ENCODE results near the gene UTS2R. TPM values are rescaled to one million over a fixed set of nuclear protein-coding genes. Genes with fewer than 3 reads are reported as not detected.
A peak's percentile ranks its signal among the peaks of the same experiment; 100 is the strongest.

The UTS2R gene
- total and polyA plus RNA-seq, 2 donors: 0.07 to 0.33 TPM

DNA sequence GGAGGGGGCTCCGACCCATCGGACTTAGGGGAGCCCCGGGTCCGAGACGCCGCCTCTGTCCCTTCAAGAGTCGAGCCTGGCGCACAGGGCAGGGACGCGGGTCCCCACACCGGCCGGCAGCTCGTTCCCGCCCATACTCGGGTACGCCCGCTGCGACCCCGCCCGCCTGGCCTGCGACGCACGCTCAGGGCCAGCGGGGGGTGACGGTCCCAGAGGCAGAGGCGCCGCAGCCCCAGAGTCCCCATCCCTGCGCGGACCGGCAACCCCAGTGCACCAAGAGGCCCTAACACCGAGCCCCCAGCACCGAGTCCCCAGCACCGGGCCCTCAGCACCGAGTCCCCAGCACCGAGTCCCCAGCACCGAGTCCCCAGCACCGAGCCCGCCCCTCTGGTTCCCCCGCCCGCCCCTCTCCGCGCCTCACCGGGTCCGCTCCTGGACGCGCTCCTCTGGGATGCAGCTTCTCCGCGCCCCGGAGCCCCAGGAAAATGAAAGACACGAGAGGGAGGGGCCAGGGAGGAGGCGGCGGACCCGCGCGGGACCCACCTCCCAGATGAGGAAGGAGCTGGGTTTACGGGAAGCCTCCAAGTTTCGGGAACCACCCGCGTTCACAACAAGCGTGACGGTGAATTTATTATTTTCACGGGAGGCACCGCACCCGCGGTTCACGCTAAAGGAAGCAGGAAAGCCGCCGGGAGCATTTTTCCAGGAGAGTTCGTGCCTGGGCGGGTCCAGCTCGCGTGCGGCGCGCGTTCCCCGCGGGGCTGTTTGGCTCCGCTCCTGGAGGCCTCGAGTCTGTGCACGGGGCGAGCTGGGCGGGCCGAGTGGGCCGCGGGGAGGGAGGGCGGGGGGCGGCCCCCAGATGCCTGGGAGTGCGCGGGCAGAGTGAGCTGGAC, 38.0 kb upstream of the UTS2R start, which contains the start of gene SECTM1:
TSS of gene SECTM1 (minus strand) at position 488 of the 893 bp plus-strand sequence. CDS start 6,526 bp downstream, outside the sequence.
- peak within 1 kb of the TSS in 1 of 2 donors; percentile 56 for H3K27ac ChIP-seq (ENCODE audit: low read depth in 1 of 2, low read length in 1 of 2)
- H3K27me3 ChIP-seq (ENCODE audit: control insufficient read depth in 2 of 2, insufficient read depth in 1 of 2, low read length in 1 of 2): peaks cover 28 to 54% of the 10 kb centered on the region in 2 donors
- 5% methylated on average over 90 of the region's 90 CpGs for WGBS
- no peaks in the 10 kb centered on the region for H3K36me3 ChIP-seq (ENCODE audit: control insufficient read depth in 2 of 2, insufficient read depth in 2 of 2, low read length in 1 of 2)
- peaks cover 23 to 62% of the 10 kb centered on the region in 2 donors for H3K4me1 ChIP-seq (ENCODE audit: control insufficient read depth in 2 of 2, insufficient read depth in 2 of 2, low read length in 2 of 2)
- H3K4me3 ChIP-seq (ENCODE audit: low read length in 2 of 2): peak within 1 kb of the TSS; percentile 38 to 58
- no peak for DNase-seq (ENCODE audit: low read depth in 6 of 9, low spot score in 9 of 9)
- H3K9me3 ChIP-seq (ENCODE audit: control insufficient read depth in 2 of 2, insufficient read depth in 1 of 2, low read length in 1 of 2): peaks cover 0 to 10% of the 10 kb centered on the region in 2 donors

DNA sequence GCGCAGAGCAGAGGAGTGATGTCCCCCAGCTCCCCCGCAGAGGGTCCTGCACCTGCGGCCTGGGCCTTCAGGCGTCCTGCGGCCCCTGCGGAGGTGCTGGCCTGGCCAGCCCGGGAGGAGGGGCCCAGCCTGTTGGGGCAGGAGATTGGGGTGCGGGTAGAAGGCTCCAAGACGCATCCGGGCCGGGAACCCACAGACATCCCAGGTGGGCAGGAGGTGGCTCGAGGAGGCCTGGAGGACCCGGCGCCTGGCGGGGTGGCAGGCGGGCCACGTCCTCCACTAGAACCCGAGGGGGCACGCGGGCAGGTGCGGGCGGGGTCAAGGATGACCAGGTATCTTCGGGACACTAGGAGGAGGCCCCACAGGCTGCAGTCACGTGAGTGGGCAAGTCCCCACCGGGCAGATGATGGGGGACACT, 37.4 kb upstream of the UTS2R start:
- Histone ChIP-seq H3K27me3 (ENCODE audit: control insufficient read depth in 2 of 2, insufficient read depth in 1 of 2, low read length in 1 of 2) (peaks cover 28 to 54% of the 10 kb centered on the region in 2 donors), H3K9me3 (ENCODE audit: control insufficient read depth in 2 of 2, insufficient read depth in 1 of 2, low read length in 1 of 2) (peaks cover 0 to 10% of the 10 kb centered on the region in 2 donors), H3K4me1 (ENCODE audit: control insufficient read depth in 2 of 2, insufficient read depth in 2 of 2, low read length in 2 of 2) (peaks cover 23 to 62% of the 10 kb centered on the region in 2 donors), H3K4me3 (ENCODE audit: low read length in 2 of 2) (peak overlapping the region in 1 of 2 donors; percentile 58), H3K27ac (ENCODE audit: low read depth in 1 of 2, low read length in 1 of 2) (no peak overlapping the region), H3K36me3 (ENCODE audit: control insufficient read depth in 2 of 2, insufficient read depth in 2 of 2, low read length in 1 of 2) (no peaks in the 10 kb centered on the region)
- 50% methylated on average over 25 of the region's 25 CpGs for WGBS
- no peak for DNase-seq (ENCODE audit: low read depth in 6 of 9, low spot score in 9 of 9)

DNA sequence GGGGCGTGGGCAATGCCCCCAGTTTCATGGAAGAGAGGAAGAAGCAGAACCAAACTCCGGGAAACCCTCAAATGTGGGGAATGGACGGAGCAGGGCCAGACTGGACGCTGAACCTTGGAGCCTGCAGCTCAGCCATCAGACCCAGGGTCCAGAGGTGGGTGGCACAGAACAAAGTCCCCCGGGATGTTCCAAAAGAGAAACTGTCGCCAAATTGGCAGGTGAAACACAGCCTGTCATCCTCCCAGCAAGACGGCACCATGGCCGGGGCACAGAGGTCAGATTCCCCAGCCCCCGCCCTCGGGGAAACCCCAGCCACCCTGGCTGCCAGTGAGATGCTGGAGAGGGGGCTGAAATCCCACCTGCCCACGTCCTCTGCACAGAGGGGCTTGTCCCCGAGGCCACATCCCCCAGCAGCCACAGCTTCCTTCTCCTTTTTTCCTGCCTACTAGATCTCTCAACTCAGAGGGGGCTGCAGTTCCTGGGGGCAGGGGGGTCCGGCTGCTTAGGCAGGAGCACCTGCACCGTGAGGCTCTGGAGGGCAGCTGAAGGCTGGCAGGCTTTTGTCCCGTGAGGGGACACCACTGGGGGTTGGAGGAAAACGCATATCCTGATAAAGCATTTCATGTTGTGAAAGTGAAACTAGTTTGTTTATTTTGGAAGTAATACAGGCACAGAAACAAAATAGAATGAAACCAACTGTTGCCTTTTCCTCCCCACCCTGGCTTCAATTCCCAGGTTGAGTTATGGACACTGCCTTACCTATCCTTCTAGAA, 36.8 kb upstream of the UTS2R start:
- Histone ChIP-seq H3K4me1 (ENCODE audit: control insufficient read depth in 2 of 2, insufficient read depth in 2 of 2, low read length in 2 of 2) (peaks cover 23 to 66% of the 10 kb centered on the region in 2 donors), H3K9me3 (ENCODE audit: control insufficient read depth in 2 of 2, insufficient read depth in 1 of 2, low read length in 1 of 2) (peaks cover 0 to 10% of the 10 kb centered on the region in 2 donors), H3K4me3 (ENCODE audit: low read length in 2 of 2) (peak overlapping the region; percentile 38 to 58), H3K27me3 (ENCODE audit: control insufficient read depth in 2 of 2, insufficient read depth in 1 of 2, low read length in 1 of 2) (peaks cover 28 to 54% of the 10 kb centered on the region in 2 donors), H3K36me3 (ENCODE audit: control insufficient read depth in 2 of 2, insufficient read depth in 2 of 2, low read length in 1 of 2) (no peaks in the 10 kb centered on the region), H3K27ac (ENCODE audit: low read depth in 1 of 2, low read length in 1 of 2) (peak overlapping the region in 1 of 2 donors; percentile 28)
- WGBS: 15% methylated on average over 16 of the region's 16 CpGs
- DNase-seq (ENCODE audit: low read depth in 6 of 9, low spot score in 9 of 9): peak in 1 of 9 donors; percentile 61

DNA sequence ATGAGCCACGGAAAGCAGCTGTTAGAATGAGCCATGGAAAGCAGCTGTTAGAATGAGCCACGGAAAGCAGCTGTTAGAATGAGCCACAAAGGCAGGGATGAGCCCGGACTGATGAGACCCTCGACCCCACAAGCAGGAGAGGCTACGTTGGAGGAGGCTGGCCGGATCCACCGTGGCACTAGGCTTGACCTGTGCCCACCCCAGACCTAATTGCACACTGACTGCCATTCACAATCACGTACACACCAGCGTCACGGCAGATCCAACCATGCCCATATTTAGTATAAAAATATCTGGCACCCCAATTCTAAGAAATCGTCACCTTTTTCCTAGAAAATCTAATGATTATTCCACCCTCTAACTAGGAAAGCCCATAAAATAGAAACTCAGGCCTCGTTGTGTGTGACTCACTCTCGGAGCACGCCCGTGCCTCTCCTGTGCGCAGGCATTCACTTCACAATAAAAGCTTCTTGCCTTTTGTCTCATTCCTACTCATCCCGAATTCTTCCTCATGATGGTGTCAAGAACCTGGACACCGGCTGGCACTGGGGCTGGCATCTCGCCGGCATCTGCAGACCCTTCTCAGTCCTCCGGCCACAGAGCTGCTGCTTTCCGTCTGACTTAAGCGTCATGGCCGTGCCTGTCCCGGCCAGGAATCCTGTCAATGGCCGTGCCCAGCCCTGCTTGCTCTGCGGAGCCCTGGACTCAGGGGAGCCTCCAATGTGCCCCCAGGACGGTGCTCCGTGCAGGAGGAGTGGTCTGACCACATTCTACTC, 32.5 kb upstream of the UTS2R start:
- 79% methylated on average over 29 of the region's 29 CpGs for WGBS
- no peaks in the 10 kb centered on the region for H3K36me3 ChIP-seq (ENCODE audit: control insufficient read depth in 2 of 2, insufficient read depth in 2 of 2, low read length in 1 of 2)
- DNase-seq (ENCODE audit: low read depth in 6 of 9, low spot score in 9 of 9): no peak
- H3K4me3 ChIP-seq (ENCODE audit: low read length in 2 of 2): no peak overlapping the region
- peaks cover 12 to 39% of the 10 kb centered on the region in 2 donors for H3K4me1 ChIP-seq (ENCODE audit: control insufficient read depth in 2 of 2, insufficient read depth in 2 of 2, low read length in 2 of 2)
- H3K27ac ChIP-seq (ENCODE audit: low read depth in 1 of 2, low read length in 1 of 2): no peak overlapping the region
- H3K27me3 ChIP-seq (ENCODE audit: control insufficient read depth in 2 of 2, insufficient read depth in 1 of 2, low read length in 1 of 2): peaks cover 4 to 12% of the 10 kb centered on the region in 2 donors
- peaks cover 0 to 17% of the 10 kb centered on the region in 2 donors for H3K9me3 ChIP-seq (ENCODE audit: control insufficient read depth in 2 of 2, insufficient read depth in 1 of 2, low read length in 1 of 2)

DNA sequence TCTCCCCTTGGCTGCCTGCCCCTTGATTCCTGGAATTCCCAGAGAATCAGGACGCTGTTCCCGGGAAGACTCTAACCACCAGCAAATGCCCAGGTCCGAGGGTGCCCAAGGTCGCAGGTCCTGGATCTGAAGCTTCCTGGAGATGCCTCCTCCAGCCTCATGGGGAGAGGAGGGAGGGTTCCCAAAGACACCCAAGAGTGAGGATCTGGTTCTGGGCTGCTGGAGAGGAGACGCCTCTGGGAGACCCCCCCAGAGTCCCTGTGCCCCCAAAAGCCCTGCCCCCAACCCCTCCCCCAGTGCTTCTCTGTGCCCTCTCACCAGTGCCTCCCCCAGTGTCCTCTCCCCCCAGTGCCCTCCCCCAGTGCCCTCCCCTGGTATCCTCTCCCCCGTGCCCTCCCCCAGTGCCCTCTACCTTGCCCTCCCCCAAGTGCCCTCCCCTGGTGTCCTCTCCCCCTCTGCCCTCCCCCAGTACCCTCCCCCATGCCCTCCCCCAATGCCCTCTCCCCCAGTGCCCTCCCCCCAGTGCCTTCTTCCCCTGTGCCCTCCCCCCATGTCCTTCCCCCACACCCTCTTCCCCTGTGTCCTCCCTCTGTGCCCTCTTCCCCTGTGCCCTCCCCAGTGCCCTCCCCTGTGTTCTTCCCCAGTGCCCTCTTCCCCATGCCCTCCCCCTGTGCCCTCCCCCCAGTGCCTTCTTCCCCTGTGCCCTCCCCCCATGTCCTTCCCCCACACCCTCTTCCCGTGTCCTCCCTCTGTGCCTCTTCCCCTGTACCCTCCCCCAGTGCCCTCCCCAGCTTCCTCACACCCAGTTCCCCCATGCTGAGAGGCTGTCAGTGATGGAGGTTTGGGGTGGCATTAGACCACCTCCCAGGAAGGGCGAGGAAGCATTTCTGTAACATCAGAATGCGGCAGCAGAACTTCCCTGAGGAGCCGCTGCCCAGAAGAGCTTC, 31.7 kb upstream of the UTS2R start:
- Histone ChIP-seq H3K4me1 (ENCODE audit: control insufficient read depth in 2 of 2, insufficient read depth in 2 of 2, low read length in 2 of 2) (peaks cover 4 to 37% of the 10 kb centered on the region in 2 donors), H3K36me3 (ENCODE audit: control insufficient read depth in 2 of 2, insufficient read depth in 2 of 2, low read length in 1 of 2) (no peaks in the 10 kb centered on the region), H3K4me3 (ENCODE audit: low read length in 2 of 2) (no peak overlapping the region), H3K27me3 (ENCODE audit: control insufficient read depth in 2 of 2, insufficient read depth in 1 of 2, low read length in 1 of 2) (peaks cover 0 to 3% of the 10 kb centered on the region in 2 donors), H3K9me3 (ENCODE audit: control insufficient read depth in 2 of 2, insufficient read depth in 1 of 2, low read length in 1 of 2) (peaks cover 2 to 17% of the 10 kb centered on the region in 2 donors), H3K27ac (ENCODE audit: low read depth in 1 of 2, low read length in 1 of 2) (no peak overlapping the region)
- DNase-seq (ENCODE audit: low read depth in 6 of 9, low spot score in 9 of 9): no peak
- 83% methylated on average over 10 of the region's 10 CpGs for WGBS

DNA sequence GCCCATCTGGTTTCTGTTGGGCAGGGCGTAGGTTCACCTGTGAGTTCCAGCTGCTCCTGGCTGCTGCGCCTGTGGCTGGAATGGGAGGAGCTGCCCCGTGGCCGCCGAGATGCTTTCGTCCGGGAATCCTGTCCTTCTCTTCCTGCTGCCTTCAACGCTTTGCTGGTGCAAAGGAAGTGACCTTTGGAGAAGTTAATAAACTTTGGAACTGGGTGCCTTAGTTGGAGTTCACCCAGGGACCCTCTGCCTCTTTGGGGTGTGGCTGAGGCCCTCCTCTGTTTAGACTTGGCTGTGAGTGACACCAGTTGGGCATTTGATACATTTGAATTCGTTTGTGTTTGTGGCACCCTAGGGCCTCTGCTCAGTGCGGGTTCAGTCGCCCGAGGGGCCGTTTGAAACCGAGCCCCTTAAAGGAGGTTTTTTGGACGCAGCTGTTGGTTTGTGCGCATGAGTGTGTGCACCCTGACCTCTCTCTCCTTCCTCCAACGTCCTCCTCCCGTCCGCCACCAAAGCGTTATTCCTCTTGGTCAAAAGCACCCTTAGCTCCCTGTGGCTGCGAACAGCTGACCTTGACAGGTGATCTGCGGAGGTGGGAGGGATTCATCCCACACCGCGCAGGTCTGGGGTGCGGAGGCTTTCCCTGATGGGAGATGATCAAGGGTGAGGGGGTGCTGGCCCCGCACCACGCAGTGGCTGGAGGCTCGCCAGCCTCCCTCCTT, 29.0 kb upstream of the UTS2R start:
- H3K4me1 ChIP-seq (ENCODE audit: control insufficient read depth in 2 of 2, insufficient read depth in 2 of 2, low read length in 2 of 2): peaks cover 0 to 27% of the 10 kb centered on the region in 2 donors
- no peak overlapping the region for H3K4me3 ChIP-seq (ENCODE audit: low read length in 2 of 2)
- peaks cover 2 to 17% of the 10 kb centered on the region in 2 donors for H3K9me3 ChIP-seq (ENCODE audit: control insufficient read depth in 2 of 2, insufficient read depth in 1 of 2, low read length in 1 of 2)
- WGBS: 93% methylated on average over 28 of the region's 28 CpGs
- DNase-seq (ENCODE audit: low read depth in 6 of 9, low spot score in 9 of 9): no peak
- H3K36me3 ChIP-seq (ENCODE audit: control insufficient read depth in 2 of 2, insufficient read depth in 2 of 2, low read length in 1 of 2): no peaks in the 10 kb centered on the region
- peaks cover 0 to 9% of the 10 kb centered on the region in 2 donors for H3K27me3 ChIP-seq (ENCODE audit: control insufficient read depth in 2 of 2, insufficient read depth in 1 of 2, low read length in 1 of 2)
- no peak overlapping the region for H3K27ac ChIP-seq (ENCODE audit: low read depth in 1 of 2, low read length in 1 of 2)

DNA sequence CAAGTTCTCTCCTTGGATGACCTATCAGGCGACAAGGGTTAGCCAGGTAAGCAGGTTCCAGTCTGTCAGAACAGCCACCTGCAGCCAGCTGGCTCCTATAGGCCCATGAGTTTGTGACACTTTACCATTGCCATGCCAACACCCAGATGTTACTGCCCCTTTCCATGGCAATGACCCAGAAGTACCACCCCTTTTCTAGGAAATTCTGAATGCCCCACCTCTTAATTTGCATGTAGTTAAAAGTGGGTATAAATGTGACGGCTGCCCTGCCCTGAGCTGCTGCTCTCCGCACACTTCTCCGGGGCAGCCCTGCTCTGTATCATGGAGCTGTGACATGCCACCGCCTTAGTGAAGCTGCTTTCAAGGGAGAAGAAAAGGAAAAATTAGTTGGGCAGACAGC, 28.0 kb upstream of the UTS2R start:
- Histone ChIP-seq H3K4me3 (ENCODE audit: low read length in 2 of 2) (no peak overlapping the region), H3K27ac (ENCODE audit: low read depth in 1 of 2, low read length in 1 of 2) (no peak overlapping the region), H3K4me1 (ENCODE audit: control insufficient read depth in 2 of 2, insufficient read depth in 2 of 2, low read length in 2 of 2) (peaks cover 0 to 21% of the 10 kb centered on the region in 2 donors), H3K36me3 (ENCODE audit: control insufficient read depth in 2 of 2, insufficient read depth in 2 of 2, low read length in 1 of 2) (no peaks in the 10 kb centered on the region), H3K9me3 (ENCODE audit: control insufficient read depth in 2 of 2, insufficient read depth in 1 of 2, low read length in 1 of 2) (peaks cover 2 to 17% of the 10 kb centered on the region in 2 donors), H3K27me3 (ENCODE audit: control insufficient read depth in 2 of 2, insufficient read depth in 1 of 2, low read length in 1 of 2) (peaks cover 0 to 14% of the 10 kb centered on the region in 2 donors)
- no peak for DNase-seq (ENCODE audit: low read depth in 6 of 9, low spot score in 9 of 9)
- WGBS: 97% methylated on average over 5 of the region's 5 CpGs
